Body of pancreas (tissue), 4 donors: ENCODE measurements around the gene DDIAS. TPM values are rescaled to one million over a fixed set of nuclear protein-coding genes. Genes with fewer than 3 reads are reported as not detected.

Experiments
- ATAC-seq: fragments of 150-250 bp; one replicate; pipeline ENCODE4 v1.9.1; 2016
- DNase-seq, 4 donors: peaks; one replicate each; pipeline ENCODE4 v3.0.0-alpha.2; 2019
- H3K27ac ChIP-seq, 4 donors: fragments of 200-600 bp; sonication (generic); 1 replicate in 3 of 4; 2 replicates in 1 of 4; pipeline versions ENCODE4 v1.5.1 to v1.6.1; 2016 to 2019; ENCODE audit warnings: mild to moderate bottlenecking in 1 of 4, mixed read lengths in 1 of 4, moderate library complexity in 1 of 4
- H3K27me3 ChIP-seq, 2 donors: fragments of 200-600 bp; sonication (generic); one replicate each; pipeline ENCODE4 v1.6.0; 2016; ENCODE audit warnings: mild to moderate bottlenecking in 1 of 2
- H3K36me3 ChIP-seq, 2 donors: fragments of 200-600 bp; sonication (generic); replicated peaks in 1 of 2; 2 replicates each; pipeline ENCODE4 v1.5.1; 2016; ENCODE audit warnings: low read depth in 2 of 2; ENCODE audit not compliant: insufficient read depth in 1 of 2
- H3K4me1 ChIP-seq: fragments of 200-600 bp; sonication (generic); one replicate; pipeline ENCODE4 v1.6.0; 2016
- H3K4me3 ChIP-seq, 2 donors: fragments of 200-600 bp; sonication (generic); 1 replicate in 1 of 2; 2 replicates in 1 of 2; pipeline ENCODE4 v1.5.1; 2016 to 2019
- H3K9me3 ChIP-seq, 3 donors: fragments of 200-600 bp; sonication (generic); 1 replicate in 2 of 3; 2 replicates in 1 of 3; pipeline ENCODE4 v1.5.1; 2016
- POLR2A ChIP-seq, 3 donors: fragments of 450-650 bp; IDR thresholded peaks; one replicate each; pipeline ENCODE4 v1.6.1; 2016; ENCODE audit warnings: antibody characterized with exemption in 3 of 3, mild to moderate bottlenecking in 2 of 3
- WGBS, 2 donors: methylation state at CpG; one replicate each; pipeline ENCODE4 v1.1.5; 2017; 5-methylcytosine and 5-hydroxymethylcytosine counted together
- intact Hi-C: fragments of 100-400 bp; cut with DNase I; formaldehyde crosslinking; loops from one replicate; pipeline ENCODE4 v1.15.1; 2023
- total RNA-seq, 2 donors: library from RNA; depleted of rRNA; stranded (reverse); fragments of >200 nt; gene quantifications; one replicate each; pipeline ENCODE4 v1.1.0, GENCODE V29; 2016
- TF ChIP-seq, protein P1 (sequence below), 7 experiments: fragments of 450-650 bp in 4 of 7; fragments of 200-600 bp in 3 of 7; sonication (generic) in 3 of 7; IDR thresholded peaks; one replicate each; pipeline ENCODE4 v1.5.1; 2016 to 2019; ENCODE audit warnings: antibody characterized with exemption in 7 of 7

Gene DDIAS
- total RNA-seq, 2 donors from 2014 or later: not detected

- peaks cover 18% of the 10 kb centered on the region for H3K4me1 ChIP-seq
Observed at GRCh38 chr11:82903843-82904586, 2.5 kb downstream of the DDIAS start.

GRCh38 chr11:82906236-82906635 lies 4.7 kb downstream of the DDIAS start:
- H3K4me3 ChIP-seq: no peak overlapping the region
- no peak for DNase-seq
- no peak for ATAC-seq
- H3K27ac ChIP-seq: no peak overlapping the region
- no peaks in the 10 kb centered on the region for H3K9me3 ChIP-seq
- H3K4me1 ChIP-seq: peaks cover 7% of the 10 kb centered on the region
- 73 to 84% methylated on average over 1 of the region's 1 CpG for WGBS, 2 donors
- TF ChIP-seq POLR2A (IDR thresholded peaks at IDR 0.05): no peak
- TF ChIP-seq, protein P1, sequence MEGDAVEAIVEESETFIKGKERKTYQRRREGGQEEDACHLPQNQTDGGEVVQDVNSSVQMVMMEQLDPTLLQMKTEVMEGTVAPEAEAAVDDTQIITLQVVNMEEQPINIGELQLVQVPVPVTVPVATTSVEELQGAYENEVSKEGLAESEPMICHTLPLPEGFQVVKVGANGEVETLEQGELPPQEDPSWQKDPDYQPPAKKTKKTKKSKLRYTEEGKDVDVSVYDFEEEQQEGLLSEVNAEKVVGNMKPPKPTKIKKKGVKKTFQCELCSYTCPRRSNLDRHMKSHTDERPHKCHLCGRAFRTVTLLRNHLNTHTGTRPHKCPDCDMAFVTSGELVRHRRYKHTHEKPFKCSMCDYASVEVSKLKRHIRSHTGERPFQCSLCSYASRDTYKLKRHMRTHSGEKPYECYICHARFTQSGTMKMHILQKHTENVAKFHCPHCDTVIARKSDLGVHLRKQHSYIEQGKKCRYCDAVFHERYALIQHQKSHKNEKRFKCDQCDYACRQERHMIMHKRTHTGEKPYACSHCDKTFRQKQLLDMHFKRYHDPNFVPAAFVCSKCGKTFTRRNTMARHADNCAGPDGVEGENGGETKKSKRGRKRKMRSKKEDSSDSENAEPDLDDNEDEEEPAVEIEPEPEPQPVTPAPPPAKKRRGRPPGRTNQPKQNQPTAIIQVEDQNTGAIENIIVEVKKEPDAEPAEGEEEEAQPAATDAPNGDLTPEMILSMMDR (IDR thresholded peaks at IDR 0.05): peak in 6 of 7 experiments; percentile 52 to 62 (median 56)
- H3K36me3 ChIP-seq: no peaks in the 10 kb centered on the region
- intact Hi-C loops: no loop called here
- H3K27me3 ChIP-seq: no peaks in the 10 kb centered on the region

More at GRCh38 chr11:82903843-82904586, 2.5 kb downstream of the DDIAS start:
- Histone ChIP-seq H3K36me3 (no peaks in the 10 kb centered on the region), H3K9me3 (no peaks in the 10 kb centered on the region), H3K27ac (no peak overlapping the region), H3K4me3 (no peak overlapping the region), H3K27me3 (no peaks in the 10 kb centered on the region)
- ATAC-seq (no peak), DNase-seq (no peak)
- intact Hi-C loops: no loop called here
- no peak for TF ChIP-seq POLR2A (IDR thresholded peaks at IDR 0.05)
- TF ChIP-seq, protein P1 (IDR thresholded peaks at IDR 0.05): no peak
- 39 to 48% methylated on average over 3 of the region's 3 CpGs for WGBS, 2 donors

- DNase-seq: no peak
- H3K4me3 ChIP-seq: no peak overlapping the region
- H3K4me1 ChIP-seq: peaks cover 2% of the 10 kb centered on the region
- 40 to 52% methylated on average over 2 of the region's 2 CpGs for WGBS, 2 donors
- intact Hi-C loops: no loop called here
- H3K9me3 ChIP-seq: no peaks in the 10 kb centered on the region
- TF ChIP-seq POLR2A (IDR thresholded peaks at IDR 0.05): no peak
- TF ChIP-seq, protein P1 (IDR thresholded peaks at IDR 0.05): no peak
- H3K36me3 ChIP-seq: no peaks in the 10 kb centered on the region
- no peaks in the 10 kb centered on the region for H3K27me3 ChIP-seq
- H3K27ac ChIP-seq: no peak overlapping the region
- no peak for ATAC-seq
Observed at GRCh38 chr11:82906931-82907330, 5.4 kb downstream of the DDIAS start.

- TF ChIP-seq, protein P1 (IDR thresholded peaks at IDR 0.05): no peak
- TF ChIP-seq POLR2A (IDR thresholded peaks at IDR 0.05): no peak
- WGBS, 2 donors: 76 to 96% methylated on average over 5 of the region's 5 CpGs
- Histone ChIP-seq H3K4me3 (no peak overlapping the region), H3K27ac (no peak overlapping the region), H3K4me1 (no peaks in the 10 kb centered on the region), H3K36me3 (no peaks in the 10 kb centered on the region), H3K9me3 (no peaks in the 10 kb centered on the region), H3K27me3 (no peaks in the 10 kb centered on the region)
- intact Hi-C loops: no loop called here
- DNase-seq (no peak), ATAC-seq (no peak)
Observed at GRCh38 chr11:82907371-82907770, 5.8 kb downstream of the DDIAS start.

DNA sequence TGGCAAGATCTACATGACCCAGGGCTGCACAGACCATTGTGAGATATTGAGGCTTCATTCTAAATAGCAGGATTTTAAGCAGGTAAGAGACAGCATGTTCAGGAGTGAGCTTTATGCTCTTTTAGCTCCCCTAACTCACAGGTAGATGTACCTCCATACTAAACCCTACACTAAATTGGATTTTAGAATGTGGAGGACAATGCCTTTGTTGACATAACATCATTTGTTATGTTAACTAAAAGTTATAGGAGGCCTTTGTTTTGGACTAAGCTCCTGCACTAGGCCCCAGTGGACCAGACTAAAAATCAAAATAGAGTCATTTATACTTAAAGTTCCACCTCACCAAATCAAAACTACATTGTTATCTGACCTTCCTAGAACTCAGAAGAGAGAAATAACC lies 6.8 kb downstream of the DDIAS start:
- Histone ChIP-seq H3K9me3 (no peaks in the 10 kb centered on the region), H3K4me1 (no peaks in the 10 kb centered on the region), H3K36me3 (no peaks in the 10 kb centered on the region), H3K27me3 (no peaks in the 10 kb centered on the region), H3K4me3 (no peak overlapping the region), H3K27ac (no peak overlapping the region)
- no peak for DNase-seq
- TF ChIP-seq, protein P1 (IDR thresholded peaks at IDR 0.05): no peak
- TF ChIP-seq POLR2A (IDR thresholded peaks at IDR 0.05): no peak
- intact Hi-C loops: no loop called here
- no peak for ATAC-seq
